A549 (cell line): Measurements from ENCODE around the gene TMEM106B. TPM values are rescaled to one million over a fixed set of nuclear protein-coding genes. Genes with fewer than 3 reads are reported as not detected.

Experiments
- ATAC-seq, 2 experiments: fragments of 200-7000 bp in 1 of 2; fragments of >200 bp in 1 of 2; cut with Nextera tagmentation in 1 of 2; cut with Tn5 transposase in 1 of 2; 3 replicates each; pipeline versions ENCODE4 v1.8.0 to v1.9.1; 2018 to 2020; ENCODE audit warnings: mild to moderate bottlenecking in 1 of 2, moderate library complexity in 1 of 2
- CTCF ChIA-PET: fragments of 300-600 bp; sonication (Branson Sonifier 250); formaldehyde crosslinking; extraction: SDS; loops from one replicate; lab custom pipeline; 2021; ENCODE audit warnings: antibody characterized with exemption, inconsistent platforms; lab: Yijun Ruan, JAX
- POLR2A ChIA-PET: fragments of 350-600 bp; formaldehyde crosslinking; extraction: SDS; loops from one replicate; lab custom pipeline; 2021; ENCODE audit warnings: antibody characterized with exemption, inconsistent platforms; lab: Yijun Ruan, JAX
- DNase-seq, 2 experiments: peaks; one replicate each; pipeline versions ENCODE4 v3.0.0 to v3.0.0-alpha.2; 2011 to 2016; ENCODE audit warnings: low read depth in 1 of 2, low spot score in 1 of 2
- FAIRE-seq: peaks from 2 replicates; lab custom pipeline; 2011; peaks lifted over from hg19 to GRCh38; lab: Jason Lieb, UNC
- H3K27ac ChIP-seq, 2 experiments: fragments of >200 bp; sonication (Bioruptor Twin); formaldehyde crosslinking; 3 replicates each; pipeline ENCODE4 v1.5.1; 2016 to 2017
- H3K4me1 ChIP-seq: fragments of >200 bp; sonication (Bioruptor Twin); formaldehyde crosslinking; 3 replicates; pipeline ENCODE4 v1.6.1; 2016
- H3K4me2 ChIP-seq: fragments of >200 bp; sonication (Bioruptor Twin); formaldehyde crosslinking; 3 replicates; pipeline ENCODE4 v1.6.1; 2016
- H3K4me3 ChIP-seq: fragments of >200 bp; sonication (Bioruptor Twin); formaldehyde crosslinking; 3 replicates; pipeline ENCODE4 v1.5.1; 2016
- H3K9me3 ChIP-seq: fragments of >200 bp; sonication (Bioruptor Twin); formaldehyde crosslinking; 3 replicates; pipeline ENCODE4 v1.6.1; 2016
- CBX2 ChIP-seq: fragments of 200-600 bp; sonication (generic); IDR thresholded peaks from 2 replicates; pipeline ENCODE4 v1.6.1; 2016; ENCODE audit warnings: low read depth, mild to moderate bottlenecking, borderline replicate concordance
- EP300 ChIP-seq, 2 experiments: fragments of >200 bp; sonication (Bioruptor Twin); formaldehyde crosslinking; IDR thresholded peaks; 2 replicates in 1 of 2; 3 replicates in 1 of 2; pipeline ENCODE4 v1.6.1; 2016 to 2017
- ESRRA ChIP-seq: fragments of 150-350 bp; IDR thresholded peaks from 2 replicates; pipeline ENCODE4 v1.6.1; 2014; ENCODE audit warnings: mild to moderate bottlenecking, low read length, borderline replicate concordance
- FOSB ChIP-seq: fragments of 250-450 bp; sonication (Bioruptor Pico); IDR thresholded peaks from 2 replicates; pipeline ENCODE4 v1.5.0; 2020; ENCODE audit warnings: mild to moderate bottlenecking, moderate library complexity
- GATA3 ChIP-seq: IDR thresholded peaks from 2 replicates; pipeline ENCODE4 v1.6.1; 2012; ENCODE audit warnings: borderline replicate concordance
- HEYL ChIP-seq: fragments of 250-450 bp; sonication (Bioruptor Pico); IDR thresholded peaks from 2 replicates; pipeline ENCODE4 v1.8.0; 2021; ENCODE audit warnings: mild to moderate bottlenecking, moderate library complexity
- HOXA7 ChIP-seq: fragments of 250-450 bp; sonication (Bioruptor Pico); IDR thresholded peaks from 2 replicates; pipeline ENCODE4 v1.5.0; 2020; ENCODE audit warnings: mild to moderate bottlenecking, moderate library complexity
- HOXB13 ChIP-seq: fragments of 250-450 bp; sonication (Bioruptor Pico); IDR thresholded peaks from 2 replicates; pipeline ENCODE4 v1.5.0; 2020; ENCODE audit warnings: low read depth, mild to moderate bottlenecking, moderate library complexity
- HOXB5 ChIP-seq: fragments of 250-450 bp; sonication (Bioruptor Pico); IDR thresholded peaks from 2 replicates; pipeline ENCODE4 v1.5.0; 2020; ENCODE audit warnings: mild to moderate bottlenecking, moderate library complexity
- JUNB ChIP-seq: fragments of >200 bp; sonication (Bioruptor Twin); formaldehyde crosslinking; IDR thresholded peaks from 2 replicates; pipeline ENCODE4 v1.6.1; 2016
- KDM1A ChIP-seq: fragments of 200-600 bp; sonication (generic); IDR thresholded peaks from 2 replicates; pipeline ENCODE4 v1.6.1; 2016; ENCODE audit warnings: low read depth, mild to moderate bottlenecking
- MAFK ChIP-seq: fragments of 450-650 bp; IDR thresholded peaks from 2 replicates; pipeline ENCODE4 v1.6.1; 2014; ENCODE audit not compliant: partially characterized antibody
- NR3C1 ChIP-seq: fragments of >200 bp; sonication (Bioruptor Twin); formaldehyde crosslinking; IDR thresholded peaks from 3 replicates; pipeline ENCODE4 v1.6.1; 2017
- PHF8 ChIP-seq: fragments of 200-600 bp; sonication (generic); IDR thresholded peaks from 2 replicates; pipeline ENCODE4 v1.6.1; 2016; ENCODE audit warnings: low read depth, mild to moderate bottlenecking, antibody characterized with exemption, moderate library complexity, borderline replicate concordance
- POLR2A ChIP-seq: IDR thresholded peaks from 2 replicates; pipeline ENCODE4 v1.6.1; 2012; ENCODE audit warnings: mild to moderate bottlenecking, low read length
- POLR2AphosphoS2 ChIP-seq: conservative IDR thresholded peaks from 2 replicates; pipeline ENCODE4 v1.6.1; 2012; ENCODE audit warnings: low read length, improper control_type of control experiment, inconsistent platforms
- RARB ChIP-seq: fragments of 250-450 bp; sonication (Bioruptor Pico); IDR thresholded peaks from 2 replicates; pipeline ENCODE4 v1.8.0; 2021; ENCODE audit warnings: mild to moderate bottlenecking, moderate library complexity
- RCOR1 ChIP-seq: fragments of 150-350 bp; IDR thresholded peaks from 2 replicates; pipeline ENCODE4 v1.6.1; 2014; ENCODE audit warnings: antibody characterized with exemption, low read length, low read depth
- RFX5 ChIP-seq: fragments of 450-650 bp; IDR thresholded peaks from 2 replicates; pipeline ENCODE4 v1.7.1; 2014; ENCODE audit warnings: antibody characterized with exemption, mild to moderate bottlenecking, moderate library complexity
- RNF2 ChIP-seq: fragments of 200-600 bp; sonication (generic); IDR thresholded peaks from 2 replicates; pipeline ENCODE4 v1.6.1; 2016; ENCODE audit warnings: low read depth, mild to moderate bottlenecking, antibody characterized with exemption, moderate library complexity, borderline replicate concordance
- SMC3 ChIP-seq: fragments of >200 bp; sonication (Bioruptor Twin); formaldehyde crosslinking; IDR thresholded peaks from 3 replicates; pipeline ENCODE4 v1.6.1; 2018; ENCODE audit warnings: inconsistent platforms
- ZNF302 ChIP-seq: fragments of 250-450 bp; sonication (Bioruptor Pico); IDR thresholded peaks from 2 replicates; pipeline ENCODE4 v1.9.0; 2021; ENCODE audit warnings: inconsistent platforms, mild to moderate bottlenecking, moderate library complexity
- WGBS: methylation state at CpG from one replicate; pipeline ENCODE4 v1.1.6; 2017; ENCODE audit errors: missing lambda C conversion rate; 5-methylcytosine and 5-hydroxymethylcytosine counted together
- polyA minus RNA-seq: library from RNA; depleted of rRNA, polyadenylated mRNA; stranded (reverse); fragments of >200 nt; gene quantifications from 2 replicates; pipeline ENCODE4 v1.2.3, GENCODE V29; 2011; rRNA and poly(A)+ RNA removed
- polyA plus RNA-seq, 4 experiments: library from polyadenylated mRNA; depleted of rRNA in 3 of 4; stranded (reverse); fragments of >200 nt; fragmentation: RNase III in 1 of 4; extraction: RNeasy Plus Mini Kit Qiagen cat#74134 plus additional on column Dnase treatment in 1 of 4; gene quantifications; 2 replicates in 3 of 4; 3 replicates in 1 of 4; pipeline ENCODE4 v1.2.3, GENCODE V29; 2011 to 2017
- TF ChIP-seq, protein P1 (sequence below): IDR thresholded peaks from 2 replicates; pipeline ENCODE4 v1.6.1; 2012
- TF ChIP-seq, protein P2 (sequence below): fragments of 200-600 bp; sonication (generic); IDR thresholded peaks from 2 replicates; pipeline ENCODE4 v1.6.1; 2016; ENCODE audit warnings: antibody characterized with exemption, mild to moderate bottlenecking, moderate library complexity
- TF ChIP-seq, protein P3 (sequence below): fragments of 250-450 bp; sonication (Bioruptor Pico); IDR thresholded peaks from 2 replicates; pipeline ENCODE4 v1.5.0; 2020; ENCODE audit warnings: low read depth, mild to moderate bottlenecking, moderate library complexity
- TF ChIP-seq, protein P4 (sequence below): fragments of >200 bp; sonication (Bioruptor Twin); formaldehyde crosslinking; IDR thresholded peaks from 3 replicates; pipeline ENCODE4 v1.5.1; 2016
- TF ChIP-seq, protein P5 (sequence below): IDR thresholded peaks from 2 replicates; pipeline ENCODE4 v1.6.1; 2012; ENCODE audit warnings: low read depth, borderline replicate concordance
- TF ChIP-seq, protein P6 (sequence below): fragments of >200 bp; sonication (Bioruptor Twin); formaldehyde crosslinking; IDR thresholded peaks from 3 replicates; pipeline ENCODE4 v1.6.1; 2016
- TF ChIP-seq, protein P7 (sequence below): IDR thresholded peaks from 2 replicates; pipeline ENCODE4 v1.6.1; 2012

TMEM106B gene
- polyA plus RNA-seq (2011; rRNA removed) = 94.8 and 123 TPM in 2 replicates
- polyA plus RNA-seq (2012; cell fraction: cytosol; rRNA removed) = 23.5 and 26.4 TPM in 2 replicates
- polyA plus RNA-seq (2012; cell fraction: nucleus; rRNA removed) = 13.9 and 14.6 TPM in 2 replicates
- 65.2 to 80.8 TPM (median 70.9 TPM) in 3 replicates for polyA plus RNA-seq (2017; fragmentation: RNase III; extraction: RNeasy Plus Mini Kit Qiagen cat#74134 plus additional on column Dnase treatment)
- polyA minus RNA-seq = 32.9 and 34.3 TPM in 2 replicates

DNA sequence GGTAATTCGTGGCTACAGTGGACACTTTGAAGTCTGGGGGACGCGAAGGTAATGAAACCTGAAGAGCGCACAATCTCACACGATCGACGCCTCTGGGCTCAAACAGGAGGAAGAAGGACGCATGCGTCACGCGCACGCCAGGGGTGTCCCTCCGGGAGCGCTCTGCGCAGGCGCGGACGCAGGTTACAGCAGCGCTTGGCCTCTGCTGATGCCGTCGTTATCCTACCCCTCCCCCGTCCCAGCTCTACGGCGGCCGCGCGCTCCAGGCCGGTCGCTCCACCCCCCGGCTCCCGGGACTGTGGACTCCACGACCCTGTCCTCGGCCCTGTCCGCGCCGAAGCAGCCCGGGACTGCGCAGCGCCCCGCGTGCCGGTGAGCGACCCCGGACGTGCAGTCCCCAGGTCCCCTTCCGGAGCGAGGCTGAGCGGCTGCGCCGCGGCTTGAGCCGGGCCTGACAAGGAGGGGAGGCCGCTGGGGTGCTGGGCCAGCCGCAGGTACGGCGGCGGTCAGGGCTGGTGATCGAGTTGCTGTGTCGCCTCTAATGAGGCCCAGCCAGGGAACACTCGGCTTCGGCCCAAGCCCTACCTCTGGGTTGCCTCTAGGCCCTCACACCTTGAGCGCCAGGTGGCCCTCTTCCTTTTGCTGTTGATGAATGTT lies at the start of gene TMEM106B:
TMEM106B (plus strand) TSS at position 241 of the 657 bp plus-strand sequence. CDS start 3,517 bp downstream, outside the sequence.
- ChIA-PET CTCF (interaction anchor here (0.6 to 1.3 kb wide), 5 partner anchors 15 to 365 kb away, joined by 3 to 4 read pairs (median 3); no protein-coding TSS in a partner anchor), POLR2A (interaction anchor here (0.5 to 2.6 kb wide), 22 partner anchors 8 to 1331 kb away, joined by 3 to 17 read pairs (median 3); no protein-coding TSS in a partner anchor)
- peak within 1 kb of the TSS; percentile 63 for H3K4me3 ChIP-seq
- no peaks in the 10 kb centered on the region for H3K9me3 ChIP-seq
- peak within 1 kb of the TSS; percentile 88 for H3K4me2 ChIP-seq
- DNase-seq (peak; percentile 88 to 97), ATAC-seq (peak; percentile 92 to 95), FAIRE-seq (peak; percentile 73)
- under 1% methylated on average over 20 of the region's 62 CpGs for WGBS
- peaks cover 36% of the 10 kb centered on the region for H3K4me1 ChIP-seq
- peak within 1 kb of the TSS; percentile 95 to 96 for H3K27ac ChIP-seq
- no peak for TF ChIP-seq RARB (CRISPR knock-in tag)
- no peak for TF ChIP-seq EP300 (IDR thresholded peaks at IDR 0.05)
- no peak for TF ChIP-seq RFX5
- 0 out of 2 replicates have a peak, but pooled peaks have one; percentile 18 for TF ChIP-seq HOXB5
- no peak for TF ChIP-seq KDM1A
- TF ChIP-seq CBX2 = no peak
- no peak for TF ChIP-seq FOSB (CRISPR knock-in tag)
- no peak for TF ChIP-seq RCOR1
- no peak for TF ChIP-seq HOXB13 (CRISPR knock-in tag)
- TF ChIP-seq, protein P1, sequence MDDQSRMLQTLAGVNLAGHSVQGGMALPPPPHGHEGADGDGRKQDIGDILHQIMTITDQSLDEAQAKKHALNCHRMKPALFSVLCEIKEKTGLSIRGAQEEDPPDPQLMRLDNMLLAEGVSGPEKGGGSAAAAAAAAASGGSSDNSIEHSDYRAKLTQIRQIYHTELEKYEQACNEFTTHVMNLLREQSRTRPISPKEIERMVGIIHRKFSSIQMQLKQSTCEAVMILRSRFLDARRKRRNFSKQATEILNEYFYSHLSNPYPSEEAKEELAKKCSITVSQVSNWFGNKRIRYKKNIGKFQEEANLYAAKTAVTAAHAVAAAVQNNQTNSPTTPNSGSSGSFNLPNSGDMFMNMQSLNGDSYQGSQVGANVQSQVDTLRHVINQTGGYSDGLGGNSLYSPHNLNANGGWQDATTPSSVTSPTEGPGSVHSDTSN = no peak
- no peak for TF ChIP-seq JUNB
- no peak; the same call in 2 of the 3 replicates for TF ChIP-seq SMC3
- TF ChIP-seq, protein P2, sequence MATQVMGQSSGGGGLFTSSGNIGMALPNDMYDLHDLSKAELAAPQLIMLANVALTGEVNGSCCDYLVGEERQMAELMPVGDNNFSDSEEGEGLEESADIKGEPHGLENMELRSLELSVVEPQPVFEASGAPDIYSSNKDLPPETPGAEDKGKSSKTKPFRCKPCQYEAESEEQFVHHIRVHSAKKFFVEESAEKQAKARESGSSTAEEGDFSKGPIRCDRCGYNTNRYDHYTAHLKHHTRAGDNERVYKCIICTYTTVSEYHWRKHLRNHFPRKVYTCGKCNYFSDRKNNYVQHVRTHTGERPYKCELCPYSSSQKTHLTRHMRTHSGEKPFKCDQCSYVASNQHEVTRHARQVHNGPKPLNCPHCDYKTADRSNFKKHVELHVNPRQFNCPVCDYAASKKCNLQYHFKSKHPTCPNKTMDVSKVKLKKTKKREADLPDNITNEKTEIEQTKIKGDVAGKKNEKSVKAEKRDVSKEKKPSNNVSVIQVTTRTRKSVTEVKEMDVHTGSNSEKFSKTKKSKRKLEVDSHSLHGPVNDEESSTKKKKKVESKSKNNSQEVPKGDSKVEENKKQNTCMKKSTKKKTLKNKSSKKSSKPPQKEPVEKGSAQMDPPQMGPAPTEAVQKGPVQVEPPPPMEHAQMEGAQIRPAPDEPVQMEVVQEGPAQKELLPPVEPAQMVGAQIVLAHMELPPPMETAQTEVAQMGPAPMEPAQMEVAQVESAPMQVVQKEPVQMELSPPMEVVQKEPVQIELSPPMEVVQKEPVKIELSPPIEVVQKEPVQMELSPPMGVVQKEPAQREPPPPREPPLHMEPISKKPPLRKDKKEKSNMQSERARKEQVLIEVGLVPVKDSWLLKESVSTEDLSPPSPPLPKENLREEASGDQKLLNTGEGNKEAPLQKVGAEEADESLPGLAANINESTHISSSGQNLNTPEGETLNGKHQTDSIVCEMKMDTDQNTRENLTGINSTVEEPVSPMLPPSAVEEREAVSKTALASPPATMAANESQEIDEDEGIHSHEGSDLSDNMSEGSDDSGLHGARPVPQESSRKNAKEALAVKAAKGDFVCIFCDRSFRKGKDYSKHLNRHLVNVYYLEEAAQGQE = no peak
- TF ChIP-seq NR3C1 = no peak
- no peak for TF ChIP-seq ESRRA
- no peak for TF ChIP-seq POLR2AphosphoS2
- peak; percentile 62; the same call in 1 of the 2 replicates for TF ChIP-seq GATA3
- TF ChIP-seq, protein P3, sequence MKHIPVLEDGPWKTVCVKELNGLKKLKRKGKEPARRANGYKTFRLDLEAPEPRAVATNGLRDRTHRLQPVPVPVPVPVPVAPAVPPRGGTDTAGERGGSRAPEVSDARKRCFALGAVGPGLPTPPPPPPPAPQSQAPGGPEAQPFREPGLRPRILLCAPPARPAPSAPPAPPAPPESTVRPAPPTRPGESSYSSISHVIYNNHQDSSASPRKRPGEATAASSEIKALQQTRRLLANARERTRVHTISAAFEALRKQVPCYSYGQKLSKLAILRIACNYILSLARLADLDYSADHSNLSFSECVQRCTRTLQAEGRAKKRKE (CRISPR knock-in tag) = no peak
- no peak for TF ChIP-seq ZNF302 (CRISPR knock-in tag)
- TF ChIP-seq, protein P4, sequence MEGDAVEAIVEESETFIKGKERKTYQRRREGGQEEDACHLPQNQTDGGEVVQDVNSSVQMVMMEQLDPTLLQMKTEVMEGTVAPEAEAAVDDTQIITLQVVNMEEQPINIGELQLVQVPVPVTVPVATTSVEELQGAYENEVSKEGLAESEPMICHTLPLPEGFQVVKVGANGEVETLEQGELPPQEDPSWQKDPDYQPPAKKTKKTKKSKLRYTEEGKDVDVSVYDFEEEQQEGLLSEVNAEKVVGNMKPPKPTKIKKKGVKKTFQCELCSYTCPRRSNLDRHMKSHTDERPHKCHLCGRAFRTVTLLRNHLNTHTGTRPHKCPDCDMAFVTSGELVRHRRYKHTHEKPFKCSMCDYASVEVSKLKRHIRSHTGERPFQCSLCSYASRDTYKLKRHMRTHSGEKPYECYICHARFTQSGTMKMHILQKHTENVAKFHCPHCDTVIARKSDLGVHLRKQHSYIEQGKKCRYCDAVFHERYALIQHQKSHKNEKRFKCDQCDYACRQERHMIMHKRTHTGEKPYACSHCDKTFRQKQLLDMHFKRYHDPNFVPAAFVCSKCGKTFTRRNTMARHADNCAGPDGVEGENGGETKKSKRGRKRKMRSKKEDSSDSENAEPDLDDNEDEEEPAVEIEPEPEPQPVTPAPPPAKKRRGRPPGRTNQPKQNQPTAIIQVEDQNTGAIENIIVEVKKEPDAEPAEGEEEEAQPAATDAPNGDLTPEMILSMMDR = peak; percentile 26; the same call in 1 of the 3 replicates
- no peak for TF ChIP-seq HOXA7
- TF ChIP-seq, protein P5, sequence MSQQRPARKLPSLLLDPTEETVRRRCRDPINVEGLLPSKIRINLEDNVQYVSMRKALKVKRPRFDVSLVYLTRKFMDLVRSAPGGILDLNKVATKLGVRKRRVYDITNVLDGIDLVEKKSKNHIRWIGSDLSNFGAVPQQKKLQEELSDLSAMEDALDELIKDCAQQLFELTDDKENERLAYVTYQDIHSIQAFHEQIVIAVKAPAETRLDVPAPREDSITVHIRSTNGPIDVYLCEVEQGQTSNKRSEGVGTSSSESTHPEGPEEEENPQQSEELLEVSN = peak; percentile 95
- TF ChIP-seq HEYL (CRISPR knock-in tag) = no peak
- TF ChIP-seq, protein P6, sequence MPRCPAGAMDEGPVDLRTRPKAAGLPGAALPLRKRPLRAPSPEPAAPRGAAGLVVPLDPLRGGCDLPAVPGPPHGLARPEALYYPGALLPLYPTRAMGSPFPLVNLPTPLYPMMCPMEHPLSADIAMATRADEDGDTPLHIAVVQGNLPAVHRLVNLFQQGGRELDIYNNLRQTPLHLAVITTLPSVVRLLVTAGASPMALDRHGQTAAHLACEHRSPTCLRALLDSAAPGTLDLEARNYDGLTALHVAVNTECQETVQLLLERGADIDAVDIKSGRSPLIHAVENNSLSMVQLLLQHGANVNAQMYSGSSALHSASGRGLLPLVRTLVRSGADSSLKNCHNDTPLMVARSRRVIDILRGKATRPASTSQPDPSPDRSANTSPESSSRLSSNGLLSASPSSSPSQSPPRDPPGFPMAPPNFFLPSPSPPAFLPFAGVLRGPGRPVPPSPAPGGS = peak; percentile 90
- TF ChIP-seq, protein P7, sequence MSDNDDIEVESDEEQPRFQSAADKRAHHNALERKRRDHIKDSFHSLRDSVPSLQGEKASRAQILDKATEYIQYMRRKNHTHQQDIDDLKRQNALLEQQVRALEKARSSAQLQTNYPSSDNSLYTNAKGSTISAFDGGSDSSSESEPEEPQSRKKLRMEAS = peak; percentile 94
- TF ChIP-seq MAFK = no peak
- peak; percentile 84 for TF ChIP-seq PHF8
- TF ChIP-seq RNF2 = no peak
- TF ChIP-seq POLR2A = peak; percentile 66
